ENCODE results near the gene PFKM. TPM values are rescaled to one million over a fixed set of nuclear protein-coding genes. Genes with fewer than 3 reads are reported as not detected.

PFKM gene
- total RNA-seq, 1 donor from 2014 or later: 119 TPM

GRCh38 chr12:48180424-48180823 lies 61.3 kb downstream of the PFKM start:
- Mint-ChIP-seq H3K4me3 (no peak overlapping the region), H3K9me3 (no peaks in the 10 kb centered on the region), H3K27me3 (peaks cover 66% of the 10 kb centered on the region), H3K4me1 (ENCODE audit: unreplicated experiment) (peaks cover 27% of the 10 kb centered on the region), H3K27ac (no peak overlapping the region), H3K36me3 (no peaks in the 10 kb centered on the region)
- no peak for DNase-seq (ENCODE audit: extremely low spot score, unreplicated experiment)
- no peak for TF ChIP-seq CTCF (conservative IDR thresholded peaks at IDR 0.05)

GRCh38 chr12:48180857-48181495 lies 61.8 kb downstream of the PFKM start:
- H3K4me1 Mint-ChIP-seq (ENCODE audit: unreplicated experiment): peaks cover 22% of the 10 kb centered on the region
- no peak overlapping the region for H3K27ac Mint-ChIP-seq
- no peak for DNase-seq (ENCODE audit: extremely low spot score, unreplicated experiment)
- H3K36me3 Mint-ChIP-seq: no peaks in the 10 kb centered on the region
- H3K27me3 Mint-ChIP-seq: peaks cover 72% of the 10 kb centered on the region
- peak overlapping the region; percentile 13 for H3K4me3 Mint-ChIP-seq
- TF ChIP-seq CTCF (conservative IDR thresholded peaks at IDR 0.05): no peak
- no peaks in the 10 kb centered on the region for H3K9me3 Mint-ChIP-seq

- Mint-ChIP-seq H3K27me3 (peaks cover 86% of the 10 kb centered on the region), H3K4me1 (ENCODE audit: unreplicated experiment) (peaks cover 11% of the 10 kb centered on the region), H3K4me3 (peak overlapping the region; percentile 92), H3K27ac (no peak overlapping the region), H3K36me3 (no peaks in the 10 kb centered on the region), H3K9me3 (no peaks in the 10 kb centered on the region)
- DNase-seq (ENCODE audit: extremely low spot score, unreplicated experiment): no peak
- no peak for TF ChIP-seq CTCF (conservative IDR thresholded peaks at IDR 0.05)
Observed at GRCh38 chr12:48182631-48183030, 63.5 kb downstream of the PFKM start.

- H3K27me3 Mint-ChIP-seq: peaks cover 93% of the 10 kb centered on the region
Observed at GRCh38 chr12:48183091-48183875, 64.1 kb downstream of the PFKM start, which contains the start of gene CCDC184. Gene CCDC184, plus strand, starts transcription at chr12:48183644. Its CDS starts 479 bp downstream, at chr12:48184123.

More at GRCh38 chr12:48183091-48183875, 64.1 kb downstream of the PFKM start, which contains the start of gene CCDC184:
- peak; percentile 75 for DNase-seq (ENCODE audit: extremely low spot score, unreplicated experiment)
- Mint-ChIP-seq H3K9me3 (no peaks in the 10 kb centered on the region), H3K4me1 (ENCODE audit: unreplicated experiment) (peaks cover 11% of the 10 kb centered on the region), H3K4me3 (peak within 1 kb of the TSS; percentile 92), H3K36me3 (no peaks in the 10 kb centered on the region), H3K27ac (peak within 1 kb of the TSS; percentile 58)
- TF ChIP-seq CTCF (conservative IDR thresholded peaks at IDR 0.05): peak; percentile 61

Data from type B pancreatic cell (in vitro differentiated cells).